Effector memory CD4-positive, alpha-beta T cell (primary cell): ENCODE results near the gene FUBP3.
A peak's percentile ranks its signal among the peaks of the same experiment; 100 is the strongest.
"Not testable (repeated sequence)": the region's sequence is repeated elsewhere in the genome, so short reads cannot be mapped to it uniquely, and the experiment has no call there.

Experiments
- DNase-seq, 3 donors: peaks; one replicate each; pipeline ENCODE4 v3.0.0-alpha.2; 2020
- H3K27ac ChIP-seq: 2 replicates; pipeline ENCODE4 v1.7.0; 2013; ENCODE audit warnings: mild to moderate bottlenecking, low read length, moderate library complexity; ENCODE audit not compliant: insufficient read depth, poor library complexity, severe bottlenecking
- H3K27me3 ChIP-seq: replicated peaks from 2 replicates; pipeline ENCODE4 v1.7.0; 2013; ENCODE audit warnings: mild to moderate bottlenecking, low read length; ENCODE audit not compliant: insufficient read depth, control insufficient read depth, poor library complexity, severe bottlenecking
- H3K36me3 ChIP-seq: 2 replicates; pipeline ENCODE4 v1.7.0; 2013; ENCODE audit warnings: mild to moderate bottlenecking, low read length, moderate library complexity; ENCODE audit not compliant: control insufficient read depth, insufficient read depth
- H3K4me1 ChIP-seq: 2 replicates; pipeline ENCODE4 v1.7.0; 2013; ENCODE audit warnings: low read length, mild to moderate bottlenecking; ENCODE audit not compliant: control insufficient read depth, insufficient read depth, poor library complexity, severe bottlenecking
- H3K4me3 ChIP-seq: 2 replicates; pipeline ENCODE4 v1.7.0; 2013; ENCODE audit warnings: low read length, low read depth, mild to moderate bottlenecking; ENCODE audit not compliant: insufficient read depth, poor library complexity, severe bottlenecking
- H3K9me3 ChIP-seq: 2 replicates; pipeline ENCODE4 v1.7.0; 2013; ENCODE audit warnings: mild to moderate bottlenecking, low read length, moderate library complexity; ENCODE audit not compliant: control insufficient read depth

FUBP3 gene

DNA sequence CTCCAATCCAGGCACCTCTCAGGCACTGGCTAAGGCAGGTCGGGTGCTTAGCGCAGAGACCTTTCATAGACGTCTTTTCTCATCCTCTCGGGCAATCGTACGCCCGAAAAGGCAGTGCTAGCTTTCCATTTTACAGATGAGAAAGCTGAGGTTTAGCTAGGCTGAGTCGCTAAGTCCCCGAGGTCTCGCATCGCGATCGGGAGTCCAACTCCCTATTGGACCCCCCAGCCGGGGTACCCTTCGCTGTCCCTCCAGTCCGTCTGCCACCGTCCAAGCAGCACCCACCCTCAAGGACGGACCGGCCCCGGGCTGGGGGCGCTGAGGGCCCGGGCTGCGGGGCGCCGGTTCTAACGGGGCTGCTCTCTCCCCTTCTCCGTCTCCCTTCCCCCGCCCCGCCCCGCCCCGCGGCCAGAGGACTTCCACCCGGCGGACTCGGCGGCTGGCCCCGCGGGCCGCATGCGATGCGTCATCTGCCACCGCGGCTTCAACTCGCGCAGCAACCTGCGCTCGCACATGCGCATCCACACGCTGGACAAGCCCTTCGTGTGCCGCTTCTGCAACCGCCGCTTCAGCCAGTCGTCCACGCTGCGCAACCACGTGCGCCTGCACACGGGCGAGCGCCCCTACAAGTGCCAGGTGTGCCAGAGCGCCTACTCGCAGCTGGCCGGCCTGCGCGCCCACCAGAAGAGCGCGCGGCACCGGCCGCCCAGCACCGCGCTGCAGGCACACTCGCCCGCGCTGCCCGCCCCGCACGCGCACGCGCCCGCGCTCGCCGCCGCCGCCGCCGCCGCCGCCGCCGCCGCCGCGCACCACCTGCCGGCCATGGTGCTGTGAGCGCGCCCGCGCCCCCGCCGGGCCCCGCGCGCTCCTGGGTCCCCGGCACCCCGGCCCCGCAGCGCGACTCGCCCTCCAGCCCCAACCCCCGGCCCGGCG lies 101.7 kb downstream of the FUBP3 start:
- peak; percentile 19 to 31 (median 26) for DNase-seq
- Histone ChIP-seq H3K9me3 (no peaks in the 10 kb centered on the region), H3K36me3 (no peaks in the 10 kb centered on the region), H3K27ac (no peak overlapping the region), H3K4me1 (peaks cover 9% of the 10 kb centered on the region), H3K4me3 (peak overlapping the region; percentile 82), H3K27me3 (no peaks in the 10 kb centered on the region)

DNA sequence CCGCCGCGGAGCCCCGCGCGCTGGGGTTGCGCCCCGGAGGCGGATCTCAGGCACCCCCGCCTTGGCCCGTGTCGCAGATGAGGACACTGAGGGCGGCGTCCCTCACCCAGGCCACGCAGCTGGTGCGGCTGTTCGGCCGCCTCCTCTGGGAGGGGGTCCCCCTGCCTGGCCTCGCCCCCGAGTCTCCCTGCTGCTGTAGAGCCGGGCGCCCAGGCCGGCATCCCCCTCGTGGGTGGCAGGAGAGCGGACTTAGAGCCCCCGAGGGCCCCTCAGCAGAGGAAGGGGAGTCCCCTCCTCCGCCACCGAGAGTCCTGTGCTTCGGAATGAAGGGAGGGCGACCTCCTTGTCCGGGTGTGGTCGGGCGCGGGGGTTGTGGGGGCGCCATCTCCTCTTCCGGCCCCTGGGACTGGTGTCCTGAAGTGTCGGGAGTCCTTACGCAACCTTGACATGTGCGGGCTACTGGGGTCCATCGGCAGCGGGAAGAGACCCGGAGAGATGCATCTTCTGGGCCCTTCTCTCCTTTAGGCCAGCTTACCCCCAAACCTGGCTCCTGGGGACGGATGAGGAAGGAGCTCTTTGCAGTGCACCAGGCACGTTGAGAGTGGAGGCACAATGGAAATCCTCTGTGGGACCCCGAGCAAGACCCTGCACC lies 102.5 kb downstream of the FUBP3 start:
- H3K9me3 ChIP-seq, result no peaks in the 10 kb centered on the region
- no peaks in the 10 kb centered on the region for H3K27me3 ChIP-seq
- peaks cover 9% of the 10 kb centered on the region for H3K4me1 ChIP-seq
- no peaks in the 10 kb centered on the region for H3K36me3 ChIP-seq
- no peak for DNase-seq
- H3K4me3 ChIP-seq, result peak overlapping the region; percentile 82
- no peak overlapping the region for H3K27ac ChIP-seq

DNA sequence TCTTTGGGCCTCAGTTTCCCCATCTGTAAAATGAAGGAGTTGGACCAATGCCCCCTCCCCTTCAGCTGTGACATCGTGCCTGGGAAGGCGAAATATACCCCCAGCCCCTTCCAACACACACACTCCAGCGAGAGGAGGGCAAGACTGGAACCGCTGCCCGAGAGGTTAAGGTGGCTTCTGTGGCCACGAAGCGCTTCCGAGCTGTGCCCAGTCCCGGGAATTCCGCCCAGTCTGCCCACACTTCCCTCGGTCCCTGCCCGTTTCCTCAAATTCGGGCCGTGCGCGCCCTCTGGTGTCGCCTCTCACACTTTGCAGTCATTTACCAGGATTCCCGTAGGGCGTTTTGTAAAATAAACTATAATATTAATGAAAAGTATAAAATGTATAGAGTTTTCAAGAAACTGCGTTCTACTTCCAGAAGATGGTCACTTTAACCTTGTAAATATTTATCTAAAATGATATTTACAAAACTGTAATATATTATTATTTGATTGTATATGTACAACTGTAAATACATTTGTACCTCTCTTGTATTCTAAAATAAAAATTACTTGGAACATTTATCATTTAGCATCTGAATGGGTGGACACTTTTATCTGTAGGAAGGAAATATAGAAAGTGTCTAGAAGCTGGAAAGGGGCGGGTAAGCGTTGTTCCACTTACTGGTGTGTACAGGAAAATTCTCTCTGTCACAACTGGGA lies 103.2 kb downstream of the FUBP3 start:
- Histone ChIP-seq H3K27ac (no peak overlapping the region), H3K4me3 (peak overlapping the region; percentile 82), H3K4me1 (peaks cover 10% of the 10 kb centered on the region), H3K27me3 (no peaks in the 10 kb centered on the region), H3K36me3 (no peaks in the 10 kb centered on the region), H3K9me3 (no peaks in the 10 kb centered on the region)
- peak; percentile 14 to 47 (median 16) for DNase-seq

DNA sequence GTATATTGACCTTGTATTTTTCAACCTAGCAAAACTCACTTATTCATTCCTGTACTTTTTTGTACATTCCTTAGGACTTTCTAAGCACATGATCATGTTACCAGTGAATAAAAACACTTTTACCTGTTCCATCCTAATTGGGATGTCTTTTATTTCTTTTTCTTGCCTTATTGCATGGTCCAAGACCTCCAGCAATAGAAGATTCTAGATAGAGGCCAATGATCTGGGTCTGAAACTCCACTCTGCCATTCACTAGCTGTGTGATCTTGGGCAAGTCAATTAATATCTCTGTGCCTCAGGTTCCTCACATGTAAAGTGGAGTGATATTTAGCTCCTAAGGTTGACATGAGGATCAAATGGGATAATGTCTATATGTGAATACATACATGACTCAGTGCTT lies 105.7 kb downstream of the FUBP3 start:
- H3K27ac ChIP-seq, result no peak overlapping the region
- H3K4me1 ChIP-seq, result peaks cover 21% of the 10 kb centered on the region
- H3K9me3 ChIP-seq, result no peaks in the 10 kb centered on the region
- H3K4me3 ChIP-seq, result no peak overlapping the region
- no peak for DNase-seq
- no peaks in the 10 kb centered on the region for H3K27me3 ChIP-seq
- no peaks in the 10 kb centered on the region for H3K36me3 ChIP-seq

DNA sequence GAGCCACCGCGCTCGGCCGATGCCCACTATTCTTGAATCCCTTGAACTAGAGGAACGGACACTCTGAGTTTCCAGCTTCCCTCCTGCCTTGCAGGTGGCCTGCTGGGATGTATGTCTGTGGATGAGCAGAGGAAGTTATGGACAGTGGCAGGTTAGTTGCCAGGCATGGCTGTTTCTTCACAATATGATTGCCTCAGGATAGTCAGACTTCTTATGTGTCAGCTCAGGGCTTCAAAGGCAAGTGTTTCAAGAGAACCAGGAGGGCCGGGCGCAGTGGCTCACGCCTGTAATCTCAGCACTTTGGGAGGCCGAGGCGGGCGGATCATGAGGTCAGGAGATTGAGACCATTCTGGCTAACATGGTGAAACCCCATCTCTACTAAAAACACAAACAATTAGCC lies 106.6 kb downstream of the FUBP3 start:
- not testable (repeated sequence) for H3K4me3 ChIP-seq, H3K36me3 ChIP-seq, DNase-seq, H3K9me3 ChIP-seq, H3K27me3 ChIP-seq, H3K27ac ChIP-seq
- H3K4me1 ChIP-seq, result peaks cover 17% of the 10 kb centered on the region

DNA sequence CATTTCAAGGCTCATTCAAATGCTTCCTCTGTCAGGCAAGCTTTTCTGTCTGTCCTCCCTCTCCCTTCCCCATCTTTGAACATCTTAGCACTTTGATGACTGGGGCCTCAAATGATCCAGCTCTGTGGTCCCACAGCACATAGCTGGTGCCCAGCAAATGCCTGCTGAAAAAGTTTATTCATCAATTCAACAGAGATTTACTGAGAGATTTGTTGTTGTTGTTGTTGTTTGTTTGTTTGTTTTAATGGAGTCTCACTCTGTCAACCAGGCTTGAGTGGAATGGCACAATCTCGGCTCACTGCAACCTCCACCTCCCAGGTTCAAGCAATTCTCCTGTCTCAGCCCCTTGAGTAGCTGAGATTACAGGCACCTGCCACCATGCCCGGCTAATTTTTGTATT lies 108.2 kb downstream of the FUBP3 start:
- H3K4me3 ChIP-seq, result no peak overlapping the region
- no peaks in the 10 kb centered on the region for H3K9me3 ChIP-seq
- H3K36me3 ChIP-seq, result no peaks in the 10 kb centered on the region
- DNase-seq, result no peak
- no peaks in the 10 kb centered on the region for H3K27me3 ChIP-seq
- peaks cover 13% of the 10 kb centered on the region for H3K4me1 ChIP-seq
- no peak overlapping the region for H3K27ac ChIP-seq
